HG02870 (cell line): ENCODE data around the gene IQGAP2.
A peak's percentile ranks its signal among the peaks of the same experiment; 100 is the strongest.

Experiments
- ATAC-seq: cut with Tn5 transposase; IDR thresholded peaks from one replicate; pipeline ENCODE4 v1.9.1; 2021; ENCODE audit warnings: mild to moderate bottlenecking, moderate library complexity; ENCODE audit not compliant: unreplicated experiment

The IQGAP2 gene

DNA sequence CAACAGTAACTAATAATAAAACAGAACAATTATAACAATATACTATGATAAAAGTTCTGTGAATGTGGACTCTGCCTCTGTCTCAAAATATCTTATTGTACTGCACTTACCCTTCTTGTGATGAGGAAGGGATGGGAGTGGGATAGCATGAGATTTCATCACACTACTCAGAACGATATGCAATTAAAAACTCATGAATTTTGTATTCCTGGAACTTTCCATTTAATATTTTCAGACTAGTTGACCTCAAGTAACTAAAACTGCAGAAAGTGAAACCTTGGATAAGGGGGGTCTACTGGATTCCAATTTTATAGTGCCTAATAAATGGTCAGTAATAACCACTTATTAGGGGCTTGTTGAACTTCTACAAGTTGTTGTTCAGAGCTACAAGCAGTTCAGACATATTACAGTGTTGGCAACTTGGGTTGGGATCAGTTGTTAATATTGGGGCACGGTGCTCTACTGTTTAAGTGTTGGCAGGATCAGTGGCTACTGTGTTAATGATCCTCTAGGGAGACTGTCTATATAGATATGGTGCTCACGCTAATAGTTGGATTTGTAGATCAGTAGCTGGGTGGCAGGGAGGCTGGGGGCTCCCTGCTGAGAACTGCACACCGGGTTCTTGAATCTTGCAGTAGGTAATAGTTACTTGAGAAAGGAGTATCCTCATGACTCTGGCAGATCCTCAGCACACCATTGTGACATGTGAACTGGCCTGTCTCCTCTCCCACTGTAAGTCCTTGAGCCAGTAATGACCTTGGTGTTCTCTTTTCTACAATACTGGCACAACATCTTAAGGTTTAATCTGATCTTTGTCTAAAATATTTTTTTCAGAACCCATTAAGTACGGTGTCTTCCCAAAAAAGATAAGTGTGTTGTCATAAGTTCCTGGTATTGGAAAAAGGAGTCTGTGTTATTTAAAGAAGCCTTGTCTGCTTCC lies 158.1 kb downstream of the IQGAP2 start:
- no peak for ATAC-seq

DNA sequence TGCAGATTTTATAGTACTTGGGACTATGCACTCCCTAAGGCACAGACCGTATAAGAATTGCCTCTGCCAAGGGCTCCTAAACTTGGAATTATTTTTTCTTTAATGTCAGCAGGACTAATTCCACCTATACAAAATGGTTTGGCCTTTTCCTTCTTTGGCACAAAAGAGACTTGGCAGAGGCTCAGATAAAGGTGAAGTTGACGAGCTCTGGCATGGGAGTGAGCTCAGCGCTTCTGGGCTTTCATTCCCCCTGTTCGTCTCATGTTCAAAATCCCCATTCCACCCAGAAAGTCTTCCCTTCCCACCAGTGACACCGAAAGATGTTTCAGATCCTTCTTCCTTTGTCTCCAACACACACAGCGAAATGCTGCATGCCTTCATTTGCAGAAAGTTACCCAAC lies 158.9 kb downstream of the IQGAP2 start:
- no peak for ATAC-seq

DNA sequence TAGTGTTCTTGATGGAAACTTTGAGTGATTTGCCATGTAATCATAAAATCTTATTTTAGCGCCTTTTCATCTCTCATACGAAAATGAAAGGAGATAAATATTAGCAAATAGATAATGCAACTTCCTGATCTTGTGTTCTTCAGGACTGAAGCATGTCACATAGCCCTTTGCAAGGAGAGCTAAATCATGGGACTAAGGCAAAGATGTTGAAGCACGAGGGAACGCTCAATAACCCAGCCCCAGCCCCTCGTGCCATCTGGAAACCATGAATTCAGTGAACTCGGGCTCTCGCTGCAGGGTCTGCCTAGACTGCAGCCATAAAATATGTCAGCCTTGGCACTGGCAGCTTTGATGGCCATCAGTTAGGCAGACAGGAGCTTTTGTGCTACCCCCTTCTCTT lies 161.9 kb downstream of the IQGAP2 start:
- no peak for ATAC-seq

DNA sequence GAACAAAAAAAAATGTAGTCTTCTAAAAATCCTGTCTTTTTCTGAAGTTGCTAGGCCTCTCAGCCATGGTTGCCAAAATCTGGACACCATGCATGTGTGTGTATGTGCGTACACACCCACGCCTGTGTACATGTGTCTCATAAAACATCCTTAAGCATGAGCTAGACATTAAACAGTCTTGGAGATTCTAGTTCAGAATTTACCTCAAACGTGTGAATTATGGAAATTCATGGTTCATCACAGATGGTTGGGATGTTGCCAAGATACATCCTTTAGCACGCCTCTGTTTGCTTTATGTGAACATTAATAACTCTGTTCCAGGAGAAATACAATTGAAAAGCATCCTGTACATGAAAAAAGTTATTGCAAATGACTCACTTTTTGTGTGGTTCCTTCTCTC lies 167.1 kb downstream of the IQGAP2 start:
- no peak for ATAC-seq

DNA sequence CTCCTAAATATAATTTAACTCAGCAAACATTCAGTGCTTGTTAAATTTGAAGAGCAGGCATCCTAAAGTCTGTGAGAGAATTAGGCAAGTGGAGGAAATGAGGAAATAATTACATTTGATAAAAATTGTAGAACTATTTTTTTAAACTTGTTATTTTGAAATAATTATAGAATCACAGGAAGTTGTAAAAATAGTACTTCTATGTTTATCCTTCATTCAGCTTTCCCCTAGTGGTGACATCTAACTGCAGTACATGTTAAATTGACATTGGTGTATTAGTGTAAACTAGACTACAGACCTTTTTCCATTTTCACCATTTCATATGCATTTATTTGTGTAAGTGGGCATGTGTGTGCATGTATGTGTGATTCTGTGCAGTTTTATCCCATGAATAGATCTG lies 168.5 kb downstream of the IQGAP2 start:
- ATAC-seq, result no peak

DNA sequence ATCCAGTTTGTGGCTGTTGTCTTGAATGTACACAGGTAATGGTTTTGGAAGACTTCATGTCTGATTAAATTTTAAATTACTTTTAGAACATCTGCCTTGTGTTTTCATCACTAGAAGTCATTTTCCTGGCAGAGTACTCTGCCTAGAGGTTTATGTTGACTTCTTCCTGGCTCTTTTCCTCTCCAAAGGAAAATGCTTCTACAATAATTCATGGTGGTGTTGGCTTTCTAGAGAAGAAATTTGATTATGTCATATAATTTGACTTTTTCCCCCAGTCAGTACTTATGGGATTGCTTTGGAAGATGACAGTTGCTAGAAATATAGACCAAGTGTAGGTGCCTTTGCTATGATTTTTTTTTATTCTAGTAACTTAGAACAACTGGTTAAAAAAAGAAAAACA lies 173.4 kb downstream of the IQGAP2 start:
- no peak for ATAC-seq

DNA sequence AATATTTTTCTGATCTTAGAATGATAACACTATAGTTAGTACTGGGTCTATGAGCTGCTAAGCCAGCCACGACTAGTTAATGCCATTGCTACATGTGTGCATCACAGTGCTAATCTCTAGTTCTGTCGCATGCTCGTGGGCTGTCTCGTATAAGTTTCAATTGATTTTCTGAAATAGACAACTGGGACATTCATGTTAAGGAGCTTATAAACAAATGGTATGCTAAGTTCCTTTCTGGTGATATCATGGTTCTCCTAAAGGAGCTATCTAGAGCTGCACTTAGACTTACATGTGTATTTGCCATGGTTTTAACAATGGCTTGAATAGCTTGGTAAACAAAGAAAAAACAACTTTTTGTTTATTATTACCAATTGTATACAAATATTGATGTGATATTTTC lies 173.9 kb downstream of the IQGAP2 start:
- ATAC-seq, result no peak

DNA sequence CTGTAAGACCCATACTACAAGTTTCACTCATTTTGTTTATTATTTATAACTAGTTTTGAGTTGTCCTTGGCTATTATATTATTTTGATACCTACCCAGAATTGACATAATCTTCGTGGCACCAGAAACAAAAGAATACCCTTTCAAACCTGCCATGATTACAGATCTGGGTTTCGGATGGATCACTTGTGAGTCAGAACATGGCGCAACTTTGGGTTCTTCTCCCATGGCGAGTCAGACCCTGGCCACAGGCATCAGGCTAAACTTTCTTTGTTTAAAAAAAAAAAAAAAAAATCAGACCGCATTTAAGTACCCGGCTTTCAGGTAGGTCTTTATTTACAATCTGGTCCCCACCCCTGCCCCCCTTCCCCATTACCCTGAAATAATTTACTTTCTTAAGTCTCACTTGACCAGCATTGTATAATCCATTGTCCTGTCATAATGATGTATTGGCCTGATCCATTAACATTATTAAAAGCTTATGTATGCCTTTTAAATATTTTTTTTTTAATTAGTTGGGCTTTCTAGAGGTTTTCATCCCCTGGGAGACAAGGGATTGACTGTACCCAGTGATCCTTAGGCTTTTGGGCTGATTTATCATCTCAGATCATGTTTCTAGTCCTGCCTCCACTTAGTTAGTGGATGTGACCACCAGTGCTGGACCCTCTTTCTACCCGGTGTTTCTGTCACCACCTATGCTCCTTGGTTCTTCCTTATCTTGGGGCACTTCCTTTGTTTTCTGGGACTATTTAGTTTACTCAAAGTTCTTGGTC lies 176.3 kb downstream of the IQGAP2 start:
- ATAC-seq, result no peak

DNA sequence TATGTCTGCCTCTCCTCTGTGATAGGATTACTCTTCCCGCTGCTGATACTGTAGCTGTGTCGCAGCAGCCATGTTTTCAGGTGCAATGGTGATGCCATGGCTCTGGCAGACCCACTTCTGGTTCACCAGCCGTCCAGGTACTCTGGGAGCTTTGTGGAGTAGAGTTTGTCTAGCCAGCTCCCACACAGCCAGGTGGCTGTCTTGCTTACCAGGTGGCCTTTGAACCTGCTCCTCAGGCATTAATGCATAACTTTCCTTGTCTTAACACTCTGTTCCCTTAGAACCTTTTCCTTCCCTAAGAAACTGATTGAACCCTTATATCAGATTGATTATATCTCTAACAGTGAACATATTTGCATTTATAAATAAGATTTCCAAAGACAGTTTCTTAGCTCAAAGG lies 177.9 kb downstream of the IQGAP2 start:
- ATAC-seq, result no peak

DNA sequence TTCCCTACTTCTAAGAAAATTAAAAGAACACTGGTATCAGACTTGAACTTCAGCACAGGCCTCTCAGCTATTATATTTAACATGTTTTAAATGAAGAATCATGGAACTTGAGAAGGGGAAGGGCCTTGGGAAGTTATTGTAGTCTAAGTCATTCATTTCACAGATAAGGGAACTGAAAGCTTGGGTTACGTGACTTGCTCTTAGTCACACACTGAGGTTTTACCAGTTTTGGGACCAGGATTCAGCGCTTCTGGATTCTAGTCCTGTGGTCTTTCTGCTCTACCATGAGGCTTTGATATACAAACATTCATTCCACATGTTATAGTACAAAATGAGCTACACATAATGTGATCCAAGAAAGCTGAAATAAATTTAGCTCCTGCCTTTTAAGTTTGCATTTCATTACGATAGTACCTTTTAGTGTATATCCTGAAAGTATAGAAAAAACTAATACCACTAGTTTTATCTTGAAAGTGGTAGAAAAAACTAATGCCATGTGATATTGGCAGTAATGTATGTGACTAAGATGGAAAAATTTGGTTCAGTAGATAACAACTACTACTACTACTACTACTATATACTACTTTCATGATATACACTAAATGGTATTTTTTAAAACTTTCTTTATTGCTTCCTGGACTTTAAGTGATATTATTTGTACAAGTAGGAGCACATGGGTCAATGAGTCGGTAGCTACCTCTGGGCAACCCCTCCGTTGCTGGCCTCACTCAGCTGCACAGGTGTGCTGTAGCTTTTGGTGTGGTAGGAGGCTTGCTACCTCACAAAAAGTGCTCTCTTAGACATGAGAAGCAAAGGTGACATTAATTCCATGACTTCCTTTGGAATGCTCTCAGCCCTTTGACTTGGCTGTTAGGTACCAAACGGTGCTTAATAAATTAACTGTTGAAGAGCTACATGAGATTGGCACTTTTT lies 179.4 kb downstream of the IQGAP2 start:
- ATAC-seq, result peak; percentile 92

DNA sequence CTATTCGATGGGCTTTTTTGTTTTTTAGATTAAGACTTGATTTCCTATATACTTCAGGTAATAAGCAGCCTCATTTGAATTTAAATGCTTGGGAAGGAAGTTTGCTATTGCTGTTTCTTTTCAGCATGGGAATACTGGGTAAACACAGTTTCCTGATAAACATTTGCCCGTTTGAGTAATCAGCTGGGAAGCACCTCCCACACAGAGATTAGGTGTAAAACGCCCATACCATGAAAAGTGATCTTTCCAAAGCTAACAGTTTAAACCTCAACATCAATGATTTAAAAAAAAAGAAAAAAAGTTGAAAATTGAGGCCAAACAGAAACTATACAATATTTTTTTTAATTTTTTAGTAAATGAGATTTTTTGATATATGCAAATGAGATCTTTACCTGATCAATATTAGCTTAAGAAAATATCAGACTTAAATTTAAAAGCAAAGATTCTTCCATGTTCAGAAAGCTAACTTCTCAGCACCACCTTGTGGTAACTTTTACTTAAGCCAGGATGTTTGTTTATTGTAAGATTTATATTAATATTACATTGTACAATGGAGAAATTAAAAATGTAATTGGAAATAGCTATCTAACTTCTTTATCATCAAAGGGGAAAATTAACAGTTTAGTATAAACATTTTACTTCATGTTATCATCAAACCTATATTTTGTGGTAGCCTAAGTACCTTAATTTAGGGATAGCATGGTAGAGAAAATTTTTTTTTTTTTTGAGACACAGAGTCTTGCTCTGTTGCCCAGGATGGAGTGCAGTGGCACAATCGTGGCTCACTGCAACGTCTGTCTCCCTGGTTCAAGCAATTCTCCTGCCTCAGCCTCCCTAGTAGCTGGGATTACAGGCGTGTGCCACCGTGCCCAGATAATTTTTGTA lies 180.3 kb downstream of the IQGAP2 start:
- no peak for ATAC-seq

DNA sequence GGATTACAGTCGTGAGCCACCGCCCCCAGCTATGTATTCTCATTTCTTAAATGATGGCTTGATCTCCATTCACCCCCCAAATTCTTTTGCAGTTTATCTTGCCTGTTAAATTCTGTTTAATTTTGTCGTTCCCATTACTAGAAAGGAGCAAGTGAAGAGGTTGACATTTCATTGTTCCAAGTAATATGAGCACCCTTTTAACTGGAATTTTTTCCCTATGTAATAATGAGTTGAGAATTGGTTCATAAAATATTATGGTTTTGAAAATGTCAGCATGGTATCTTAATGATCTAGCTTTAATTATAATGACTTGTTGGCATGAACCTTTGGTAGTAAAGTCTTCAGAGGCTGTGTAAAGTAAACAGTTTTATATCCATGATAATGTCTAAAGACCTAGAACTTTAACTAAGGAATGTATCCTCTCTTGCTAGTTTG lies 182.7 kb downstream of the IQGAP2 start:
- ATAC-seq, result no peak

DNA sequence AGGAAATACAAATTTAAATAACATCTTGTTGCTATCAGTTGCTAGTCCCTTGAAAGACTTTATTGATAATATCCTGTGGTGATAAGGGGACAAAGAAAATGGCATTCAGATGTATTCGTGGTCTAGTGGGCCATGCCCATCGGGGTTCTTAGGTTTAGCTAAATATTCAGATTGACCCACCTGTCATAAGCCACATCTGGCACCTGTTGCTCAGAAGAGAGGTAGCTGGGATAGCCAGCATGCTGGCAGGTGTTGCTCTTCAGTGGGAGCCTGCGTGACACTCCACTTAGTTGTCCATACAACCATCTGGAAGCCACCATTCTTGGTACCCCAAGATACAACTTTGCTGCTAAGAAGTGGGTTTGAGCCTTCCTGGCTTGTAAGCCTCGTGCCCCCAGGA lies 183.4 kb downstream of the IQGAP2 start:
- no peak for ATAC-seq

DNA sequence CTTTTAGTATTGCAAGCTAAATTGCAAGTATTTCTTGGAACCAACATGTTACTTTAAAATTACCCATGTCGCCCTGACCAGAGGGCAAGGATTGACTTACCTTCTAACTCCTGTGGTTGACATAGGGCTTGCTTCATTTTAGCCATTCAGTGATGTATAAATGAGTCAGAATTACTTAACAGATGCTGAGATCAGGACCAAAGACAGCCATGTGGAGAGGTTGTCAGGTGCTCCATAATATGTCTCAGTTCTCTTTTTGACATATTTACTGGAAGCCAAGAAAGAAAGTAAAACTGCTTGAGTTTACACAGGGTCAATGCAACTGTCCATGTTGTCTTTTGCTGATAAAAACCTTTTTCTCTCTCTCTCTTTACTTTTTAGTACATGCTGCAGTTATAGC lies 186.9 kb downstream of the IQGAP2 start:
- peak; percentile 96 for ATAC-seq

DNA sequence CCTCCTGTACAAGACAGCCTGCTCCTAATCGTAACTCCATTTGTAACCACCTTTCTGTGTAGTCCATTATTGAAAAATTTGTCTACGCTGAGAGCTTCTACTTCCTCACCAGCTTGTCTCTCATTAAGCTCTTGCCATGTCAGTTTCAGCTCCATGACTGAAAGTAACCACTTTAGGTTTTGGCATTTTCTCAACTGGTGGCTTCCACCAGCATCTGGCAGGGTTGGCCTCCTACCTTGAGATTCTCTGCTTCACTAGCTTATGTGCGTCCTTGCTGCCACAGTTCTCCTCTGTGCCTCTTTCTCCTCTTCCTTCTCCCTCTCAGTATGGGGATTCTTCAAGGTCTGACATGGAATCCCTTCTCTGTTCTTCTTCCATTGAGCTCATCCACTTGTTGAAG lies 188.3 kb downstream of the IQGAP2 start:
- no peak for ATAC-seq

DNA sequence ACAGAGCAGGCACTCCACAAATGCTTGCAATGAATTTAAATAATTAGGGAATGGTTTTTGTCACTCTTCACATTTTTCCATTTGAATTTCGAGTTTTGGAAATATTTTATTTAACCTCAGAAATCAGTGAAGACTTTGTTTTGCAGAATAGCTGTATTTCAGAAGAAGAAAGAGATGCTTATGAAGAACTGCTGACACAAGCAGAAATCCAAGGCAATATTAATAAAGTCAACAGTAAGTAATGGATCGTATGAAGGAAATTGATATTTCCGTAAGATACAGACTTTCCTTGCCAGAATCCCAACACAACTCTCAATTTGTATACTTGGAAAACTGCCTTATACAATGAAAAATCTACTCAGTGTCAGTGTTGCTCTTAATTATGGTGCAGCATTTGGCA lies 189.6 kb downstream of the IQGAP2 start:
- ATAC-seq, result no peak

DNA sequence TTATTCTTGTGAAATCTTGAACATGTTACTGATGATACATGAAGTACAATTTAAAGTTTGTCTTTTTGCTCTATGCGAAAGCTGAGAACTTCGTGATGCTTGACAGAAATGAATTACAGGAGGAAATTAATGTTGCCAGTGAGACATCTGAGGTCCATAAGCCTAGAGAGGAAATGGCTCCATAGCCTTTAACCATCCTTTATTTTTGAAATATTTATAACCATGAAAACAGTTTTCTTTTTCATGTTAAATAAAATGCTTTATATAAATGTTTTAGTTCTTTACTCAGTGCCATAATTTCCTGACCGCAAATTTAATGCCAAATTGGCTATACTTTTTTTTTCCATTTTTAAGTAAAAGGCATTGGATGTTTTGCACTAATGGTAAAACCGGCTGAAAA lies 191.0 kb downstream of the IQGAP2 start:
- no peak for ATAC-seq

DNA sequence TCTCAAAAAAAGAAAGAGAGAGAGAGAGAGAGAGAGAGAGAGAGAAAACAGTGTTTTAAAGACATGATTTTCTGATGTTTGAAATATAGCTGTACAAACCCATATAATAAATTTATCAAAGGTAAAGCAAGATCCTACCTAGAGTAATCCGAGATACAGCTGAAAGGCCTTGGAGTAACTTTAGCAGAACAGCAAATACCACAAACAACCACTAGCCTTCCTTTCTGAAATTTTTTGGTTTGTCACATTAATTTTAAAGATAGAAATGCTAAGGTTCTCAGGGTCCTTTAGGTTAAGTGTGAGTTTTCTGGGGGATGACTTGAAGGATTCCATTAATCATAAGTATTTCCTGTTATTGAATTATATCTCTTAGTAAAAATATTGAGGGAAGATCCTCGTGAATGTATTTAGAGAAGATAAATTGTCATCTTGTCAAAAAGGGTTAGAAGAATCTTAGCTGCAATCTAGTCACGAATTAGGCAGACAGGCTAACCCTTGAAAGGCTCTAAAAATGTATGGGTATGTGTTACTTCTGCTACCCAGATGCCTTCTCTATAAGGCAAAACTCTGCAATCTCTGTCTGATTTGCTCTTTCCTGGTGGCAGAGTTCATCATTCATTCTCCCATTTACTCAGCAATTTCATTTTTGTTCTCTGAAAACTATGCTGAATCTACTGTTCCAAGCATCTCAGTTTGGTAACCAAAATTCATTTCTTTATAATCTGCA lies 192.8 kb downstream of the IQGAP2 start:
- no peak for ATAC-seq

DNA sequence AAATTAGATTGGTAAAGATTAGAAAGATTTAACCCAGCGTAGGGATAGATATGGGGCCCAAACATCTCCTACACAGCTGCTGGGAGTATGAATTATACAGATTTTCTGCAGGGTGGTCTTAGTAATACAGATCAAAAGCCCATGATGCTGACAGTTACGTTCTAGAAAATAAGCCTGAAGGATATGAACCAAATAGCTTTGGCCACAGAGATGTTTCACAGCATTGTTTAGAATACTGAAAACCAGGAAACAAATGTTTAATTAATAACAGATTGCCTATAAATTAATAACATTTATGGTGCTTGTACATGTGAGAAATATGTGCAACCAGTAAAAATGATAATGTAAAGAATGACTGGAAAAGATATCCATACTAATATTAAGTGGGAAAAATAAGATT lies 195.4 kb downstream of the IQGAP2 start:
- no peak for ATAC-seq
